CD4-positive, alpha-beta T cell treated with Interleukin-4 for 1 hour (primary cell): ENCODE results near the gene RPL9.
"Not testable (repeated sequence)": the region's sequence is repeated elsewhere in the genome, so short reads cannot be mapped to it uniquely, and the experiment has no call there.

Source experiments
- DNase-seq, 2 donors: peaks; one replicate each; pipeline ENCODE4 v3.0.0-alpha.2; 2020 to 2022

The RPL9 gene

DNA sequence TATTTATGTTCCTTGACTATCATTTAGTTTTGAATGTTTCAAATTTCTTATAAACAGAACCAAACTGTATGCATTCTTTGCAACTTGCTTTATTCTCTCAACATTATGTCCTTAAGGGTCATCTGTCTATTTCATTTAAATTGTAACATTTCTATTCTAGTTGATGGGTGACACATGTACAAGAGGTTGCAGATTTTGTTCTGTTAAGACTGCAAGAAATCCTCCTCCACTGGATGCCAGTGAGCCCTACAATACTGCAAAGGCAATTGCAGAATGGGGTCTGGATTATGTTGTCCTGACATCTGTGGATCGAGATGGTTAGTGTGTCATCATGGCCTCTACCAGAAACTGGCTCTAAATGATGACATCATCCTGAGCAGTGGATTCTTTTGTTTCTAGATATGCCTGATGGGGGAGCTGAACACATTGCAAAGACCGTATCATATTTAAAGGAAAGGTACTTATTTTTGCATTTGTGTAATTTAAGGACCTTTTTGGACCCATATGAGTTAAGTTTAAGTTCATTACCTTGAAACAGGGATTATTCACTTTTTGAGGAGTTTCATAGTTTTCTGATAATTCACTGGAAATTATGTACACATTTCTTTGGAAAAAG, 6.3 kb upstream of the RPL9 start:
- no peak for DNase-seq

- not testable (repeated sequence) for DNase-seq
Measured at GRCh38 chr4:39458161-39458504, 589 bp downstream of the RPL9 start.

GRCh38 chr4:39456946-39457763, 1.6 kb downstream of the RPL9 start:
- no peak for DNase-seq

DNA sequence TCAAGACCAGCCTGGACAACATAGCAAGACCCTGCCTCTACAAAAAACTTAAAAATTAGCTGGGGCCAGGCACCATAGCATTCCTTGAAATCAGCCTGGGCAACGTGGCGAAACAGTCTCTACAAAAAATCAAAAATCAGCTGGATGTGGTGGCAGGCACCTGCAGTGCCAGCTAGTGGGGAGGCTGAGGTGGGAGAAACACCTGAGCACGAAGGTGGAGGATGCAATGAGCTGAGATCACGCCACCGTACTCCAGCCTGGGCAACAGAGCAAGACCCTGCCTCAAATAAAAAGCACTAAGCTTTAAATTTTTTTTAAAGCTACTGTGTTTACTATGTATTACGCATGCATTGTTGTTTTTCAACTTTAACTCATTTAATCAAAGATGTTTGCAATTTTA, 3.2 kb downstream of the RPL9 start:
- DNase-seq = no peak

GRCh38 chr4:39453738-39454137, 5.0 kb downstream of the RPL9 start:
- no peak for DNase-seq

DNA sequence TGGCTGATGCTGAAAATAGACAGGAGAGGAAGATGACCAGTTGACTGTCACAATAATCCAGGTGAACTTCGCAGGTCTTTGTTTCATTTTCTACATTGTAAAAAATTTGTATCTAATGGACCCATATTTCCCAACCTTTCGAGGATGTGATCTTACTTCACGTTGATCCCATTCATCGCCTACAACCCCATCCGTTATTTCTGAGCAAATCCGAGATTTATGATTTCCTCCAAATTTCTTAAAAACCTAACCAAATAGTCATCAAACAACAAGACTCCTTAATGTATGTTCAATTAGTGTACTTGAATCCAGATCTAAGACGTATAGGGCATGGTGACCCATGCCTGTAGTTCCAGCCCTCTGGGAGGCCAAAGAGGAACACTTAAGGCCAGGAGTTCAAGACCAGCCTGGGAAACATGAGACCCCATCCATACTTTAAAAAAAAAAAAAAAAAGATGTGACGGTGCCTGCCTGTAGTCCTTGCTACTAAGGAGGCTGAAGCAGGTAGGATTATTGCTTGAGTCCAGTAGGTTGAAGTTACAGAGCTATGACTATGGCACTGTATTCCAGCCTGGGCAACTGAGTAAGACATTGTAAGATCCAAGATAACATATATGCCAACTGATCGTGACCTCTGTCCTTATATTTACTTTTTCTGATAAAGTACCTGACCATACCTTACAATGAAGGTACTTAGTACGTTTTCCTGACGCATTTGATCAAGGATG, 5.7 kb downstream of the RPL9 start:
- DNase-seq = no peak

DNA sequence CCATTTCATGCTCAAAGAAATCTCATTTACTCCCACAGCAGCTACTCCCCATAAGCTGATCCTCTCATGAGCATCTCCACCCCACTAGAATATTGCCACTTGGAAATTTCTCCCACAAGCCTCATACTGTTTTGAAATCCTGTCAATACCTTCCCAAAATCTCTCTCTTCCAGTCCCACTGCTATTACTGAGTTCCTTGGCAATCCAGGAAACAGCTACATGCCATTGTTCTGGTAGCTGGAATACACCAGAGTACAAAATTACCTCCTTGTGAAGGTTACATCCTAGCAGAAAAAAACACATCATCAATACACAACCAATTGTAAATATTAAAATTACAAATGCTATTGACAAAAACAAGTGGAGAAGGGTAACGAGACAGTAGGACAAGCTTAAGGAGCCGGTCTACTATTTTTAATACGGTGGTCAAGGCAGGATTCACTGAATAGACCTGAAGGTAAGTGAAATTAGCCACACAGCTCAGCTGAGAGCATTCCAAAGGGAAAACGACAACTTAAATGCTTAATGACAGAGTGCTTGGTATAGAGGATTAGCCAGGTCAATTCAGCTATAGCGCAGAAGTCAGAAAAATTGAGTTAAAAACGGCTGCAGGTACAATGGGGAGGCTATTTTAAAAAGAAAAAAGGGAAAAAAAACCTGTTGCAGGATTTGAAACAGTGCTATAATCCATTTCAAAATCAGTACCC, 6.4 kb downstream of the RPL9 start:
- no peak for DNase-seq

- DNase-seq = no peak
Measured at GRCh38 chr4:39451423-39452023, 7.2 kb downstream of the RPL9 start.

GRCh38 chr4:39450618-39451017, 8.1 kb downstream of the RPL9 start:
- DNase-seq = no peak

GRCh38 chr4:39446842-39447573, 11.7 kb downstream of the RPL9 start:
- DNase-seq = peak; percentile 53 to 85

GRCh38 chr4:39446483-39446841, 12.3 kb downstream of the RPL9 start:
- DNase-seq = no peak

DNA sequence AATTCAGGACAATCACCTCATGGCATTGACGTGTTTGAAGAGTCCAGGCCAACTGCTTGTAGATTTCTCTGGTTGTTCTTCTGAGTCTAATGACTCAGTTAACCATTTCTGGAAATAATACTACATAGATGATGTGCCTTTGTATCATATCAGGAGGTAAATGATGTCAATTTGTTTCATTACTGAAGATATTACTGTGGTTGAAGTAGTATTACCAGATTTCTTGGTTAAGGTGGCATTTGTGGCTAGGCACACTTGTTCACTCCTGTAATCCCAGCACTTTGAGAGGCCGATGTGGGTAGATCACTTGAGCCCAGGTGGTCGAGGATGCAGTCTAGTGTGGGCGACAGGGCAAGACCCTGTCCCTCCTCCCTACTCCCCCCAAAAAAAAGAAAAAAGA, 15.7 kb downstream of the RPL9 start:
- no peak for DNase-seq

GRCh38 chr4:39441593-39441992, 17.1 kb downstream of the RPL9 start:
- DNase-seq = no peak

DNA sequence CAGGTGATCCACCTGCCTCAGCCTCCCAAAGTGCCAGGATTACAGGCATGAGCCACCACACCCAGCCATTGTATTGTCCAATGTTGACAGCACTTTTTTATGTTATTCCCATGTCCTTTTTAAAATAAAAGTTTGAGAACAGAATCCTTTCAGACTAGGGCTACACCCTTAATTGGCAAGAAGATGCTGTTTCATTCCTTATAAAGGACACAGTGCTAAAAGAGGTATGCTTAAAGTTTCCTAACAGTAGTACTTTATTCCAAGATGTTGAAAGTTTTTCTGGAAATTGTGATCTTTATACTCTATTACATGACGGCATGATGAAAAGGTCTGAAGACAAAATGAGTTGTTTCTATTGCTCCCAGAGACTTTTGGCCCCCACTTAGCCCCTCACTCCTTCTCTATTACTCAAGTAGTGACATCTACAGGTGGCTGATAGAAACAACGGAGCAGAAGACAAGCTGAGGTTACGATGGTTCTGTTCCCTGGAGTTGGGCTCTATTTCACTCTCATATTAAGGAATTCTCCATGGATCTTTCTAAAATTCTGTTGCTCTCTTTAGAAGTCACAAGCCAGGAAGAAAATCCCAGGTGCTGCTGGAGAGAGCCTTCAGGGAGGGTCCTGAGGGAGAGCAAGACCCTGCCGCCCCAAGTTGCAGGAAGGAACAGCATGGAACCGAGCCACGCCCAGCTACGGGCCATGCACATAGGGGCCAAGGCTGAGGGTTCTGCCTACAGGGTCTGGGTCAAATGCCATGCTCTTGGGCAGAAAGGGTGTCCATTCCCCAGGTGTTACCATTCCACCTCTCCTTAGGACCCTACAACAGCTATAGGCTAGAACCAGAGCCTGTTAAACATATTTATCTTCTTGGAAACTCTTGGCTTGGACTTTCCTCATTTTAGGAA, 22.8 kb downstream of the RPL9 start:
- DNase-seq = no peak

DNA sequence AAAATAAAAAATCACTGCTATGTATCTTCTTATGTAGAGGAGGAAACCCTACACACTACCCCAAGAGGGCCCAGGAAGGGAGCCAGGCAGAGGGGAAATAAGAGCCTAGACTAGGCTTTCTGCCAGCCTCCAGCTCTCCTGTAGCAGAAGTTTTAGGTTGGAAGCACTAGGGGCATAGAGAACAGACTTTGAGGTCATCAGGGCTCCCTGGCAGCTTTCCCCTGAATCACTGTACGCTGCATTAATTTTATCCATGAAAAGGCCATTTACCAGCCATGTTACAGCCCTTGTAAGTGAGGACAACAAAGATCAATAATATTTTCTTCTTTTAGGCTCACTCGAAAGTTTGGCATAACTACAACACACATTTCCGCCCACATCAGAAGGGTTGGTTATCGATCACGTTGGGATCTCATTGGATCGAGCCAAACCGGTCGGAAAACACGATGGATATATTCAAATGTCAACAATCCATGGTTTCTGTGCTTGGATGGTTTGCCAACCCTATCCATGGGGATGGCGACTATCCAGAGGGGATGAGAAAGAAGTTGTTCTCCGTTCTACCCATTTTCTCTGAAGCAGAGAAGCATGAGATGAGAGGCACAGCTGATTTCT, 24.7 kb downstream of the RPL9 start:
- no peak for DNase-seq

- DNase-seq = no peak
Measured at GRCh38 chr4:39429476-39430334, 29.0 kb downstream of the RPL9 start.

DNA sequence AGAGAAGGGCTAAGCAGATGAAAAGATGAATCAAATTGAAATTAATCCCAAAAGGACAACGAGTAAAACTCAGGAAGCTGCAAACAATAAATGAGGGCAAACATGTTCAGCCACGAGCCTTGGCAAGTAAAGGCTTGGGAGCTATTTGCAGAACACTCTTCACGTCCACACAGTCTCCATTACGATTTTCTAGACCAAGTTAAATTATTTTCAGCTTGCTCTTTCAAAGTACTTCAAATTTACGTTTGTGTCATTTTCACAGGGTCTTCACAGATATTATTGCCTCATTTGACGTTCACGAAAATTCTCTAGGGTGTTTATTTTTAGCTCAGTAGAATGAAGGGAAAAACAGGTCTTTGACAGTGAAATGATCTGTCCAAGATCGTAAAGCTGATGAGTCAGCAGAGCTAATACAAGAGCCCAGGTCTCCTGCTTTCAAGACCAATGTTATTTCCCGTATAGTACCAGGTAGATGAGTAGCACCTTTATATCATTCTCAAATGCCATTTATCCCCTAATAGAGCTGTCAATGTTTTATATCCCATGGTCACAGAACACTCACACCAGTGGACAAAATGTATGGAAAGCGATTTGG, 31.1 kb downstream of the RPL9 start:
- no peak for DNase-seq

- no peak for DNase-seq
Measured at GRCh38 chr4:39426728-39427127, 32.0 kb downstream of the RPL9 start.

DNA sequence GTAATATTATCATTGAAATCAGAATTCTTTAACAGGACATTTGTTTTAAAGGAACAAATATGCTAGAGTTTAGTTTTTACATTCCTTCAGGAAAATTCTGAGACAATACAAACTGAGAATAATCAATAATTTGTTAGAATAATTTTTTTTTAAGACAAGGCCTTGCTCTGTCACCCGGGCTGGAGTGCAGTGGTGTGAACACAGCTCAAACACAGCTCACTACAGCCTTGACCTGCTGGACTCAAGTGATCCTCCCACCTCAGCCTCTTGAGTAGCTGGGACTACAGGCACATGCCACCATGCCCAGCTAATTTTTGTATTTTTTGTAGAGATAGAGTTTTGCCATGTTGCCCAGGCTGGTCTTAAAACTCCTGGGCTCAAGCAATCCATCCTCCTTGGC, 33.4 kb downstream of the RPL9 start:
- DNase-seq = not testable (repeated sequence)
